Sigmoid colon (tissue), 4 donors: ENCODE measurements around the gene ANGPTL8.

Source experiments
- POLR2AphosphoS5 ChIP-seq, 4 donors: sonication (generic); formaldehyde crosslinking; IDR thresholded peaks; one replicate each; pipeline ENCODE4 v1.6.1; 2017; ENCODE audit warnings: antibody characterized with exemption in 4 of 4
- TF ChIP-seq, protein P1 (sequence below), 4 experiments: fragments of 450-650 bp in 3 of 4; fragments of 200-600 bp in 1 of 4; IDR thresholded peaks; one replicate each; pipeline ENCODE4 v1.5.1; 2016 to 2019; ENCODE audit warnings: antibody characterized with exemption in 4 of 4, mild to moderate bottlenecking in 3 of 4, moderate library complexity in 2 of 4

DNA sequence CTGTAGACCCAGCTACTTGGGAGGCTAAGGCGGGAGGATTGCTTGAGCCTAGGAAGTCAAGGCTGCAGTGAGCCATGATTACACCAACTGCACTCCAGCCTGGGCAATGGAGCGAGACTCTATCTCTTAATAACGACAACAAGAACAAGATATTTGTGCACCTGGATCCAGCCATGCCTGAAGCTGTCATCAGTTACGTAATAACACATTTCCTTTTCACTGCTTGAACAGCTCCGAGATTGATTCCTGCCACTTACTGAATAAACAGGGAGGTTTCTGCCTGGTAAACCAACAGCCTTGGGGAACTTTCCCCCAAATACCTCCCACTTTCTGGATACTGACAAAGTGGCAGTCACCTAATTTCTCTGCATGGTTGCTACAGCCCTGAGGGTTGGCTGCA lies 47.5 kb upstream of the ANGPTL8 start:
- no peak for TF ChIP-seq POLR2AphosphoS5 (IDR thresholded peaks at IDR 0.05)
- TF ChIP-seq, protein P1, sequence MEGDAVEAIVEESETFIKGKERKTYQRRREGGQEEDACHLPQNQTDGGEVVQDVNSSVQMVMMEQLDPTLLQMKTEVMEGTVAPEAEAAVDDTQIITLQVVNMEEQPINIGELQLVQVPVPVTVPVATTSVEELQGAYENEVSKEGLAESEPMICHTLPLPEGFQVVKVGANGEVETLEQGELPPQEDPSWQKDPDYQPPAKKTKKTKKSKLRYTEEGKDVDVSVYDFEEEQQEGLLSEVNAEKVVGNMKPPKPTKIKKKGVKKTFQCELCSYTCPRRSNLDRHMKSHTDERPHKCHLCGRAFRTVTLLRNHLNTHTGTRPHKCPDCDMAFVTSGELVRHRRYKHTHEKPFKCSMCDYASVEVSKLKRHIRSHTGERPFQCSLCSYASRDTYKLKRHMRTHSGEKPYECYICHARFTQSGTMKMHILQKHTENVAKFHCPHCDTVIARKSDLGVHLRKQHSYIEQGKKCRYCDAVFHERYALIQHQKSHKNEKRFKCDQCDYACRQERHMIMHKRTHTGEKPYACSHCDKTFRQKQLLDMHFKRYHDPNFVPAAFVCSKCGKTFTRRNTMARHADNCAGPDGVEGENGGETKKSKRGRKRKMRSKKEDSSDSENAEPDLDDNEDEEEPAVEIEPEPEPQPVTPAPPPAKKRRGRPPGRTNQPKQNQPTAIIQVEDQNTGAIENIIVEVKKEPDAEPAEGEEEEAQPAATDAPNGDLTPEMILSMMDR (IDR thresholded peaks at IDR 0.05), result no peak
